ENCODE results near the gene MARCHF6. TPM values are rescaled to one million over a fixed set of nuclear protein-coding genes. Genes with fewer than 3 reads are reported as not detected.

MARCHF6 gene
- total and polyA plus RNA-seq, 2 of the 8 experiments (the other 6 are each of a cell fraction or from before 2014, with no cell fraction given): 93.1 to 118 TPM

DNA sequence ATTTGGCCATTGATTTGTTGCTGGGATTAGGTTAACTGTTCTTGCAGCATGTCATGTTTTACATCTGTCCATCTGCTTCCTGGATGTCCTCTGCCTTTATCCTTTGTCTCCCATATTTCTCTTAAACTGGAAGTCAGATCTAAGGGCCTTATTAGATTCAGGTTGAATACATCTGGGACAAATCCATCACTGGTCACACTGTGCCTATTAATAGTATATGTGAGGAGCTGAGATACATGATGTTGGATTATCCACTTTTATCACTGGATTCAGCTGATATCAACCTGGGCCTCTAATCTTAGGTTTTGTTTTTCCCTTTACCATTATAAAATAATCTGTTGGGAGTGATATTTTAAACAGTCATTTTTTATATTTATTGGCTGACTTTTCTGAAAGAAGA lies 46.3 kb downstream of the MARCHF6 start:
- H4K20me1 ChIP-seq (replicated peaks in 1 of 2; ENCODE audit: control insufficient read depth in 1 of 2, insufficient read depth in 2 of 2, low read length in 2 of 2): peaks cover 0 to 2% of the 10 kb centered on the region in 2 experiments
- no peak overlapping the region for H2AFZ ChIP-seq (ENCODE audit: low read length)
- no peak overlapping the region for H3K18ac ChIP-seq (ENCODE audit: extremely low read depth, low read length)
- H3K27me3 ChIP-seq (replicated peaks in 1 of 4; ENCODE audit: control insufficient read depth in 3 of 4, extremely low read depth in 1 of 4, insufficient read depth in 3 of 4, low read length in 3 of 4): no peaks in the 10 kb centered on the region
- no peak overlapping the region for H3K23ac ChIP-seq (ENCODE audit: insufficient read length)
- CTCF ChIA-PET (ENCODE audit: partially characterized antibody): no interaction called here
- H2BK5ac ChIP-seq (ENCODE audit: low read depth, low read length): no peak overlapping the region
- H3K4me3 ChIP-seq (ENCODE audit: extremely low read depth in 1 of 4, insufficient read depth in 2 of 4, low read depth in 3 of 4, low read length in 4 of 4): no peak overlapping the region
- no peak overlapping the region for H2BK12ac ChIP-seq (ENCODE audit: low read depth, low read length)
- no peak overlapping the region for H2BK15ac ChIP-seq (ENCODE audit: low read length)
- H3K14ac ChIP-seq (ENCODE audit: insufficient read length): no peak overlapping the region
- H3K4me1 ChIP-seq (replicated peaks in 1 of 4; ENCODE audit: control insufficient read depth in 3 of 4, insufficient read depth in 4 of 4, low read length in 3 of 4): no peaks in the 10 kb centered on the region
- DNase-seq (ENCODE audit: low read depth in 1 of 2, low spot score in 2 of 2) (no peak), FAIRE-seq (no peak)
- H3K79me1 ChIP-seq (ENCODE audit: low read depth, low read length): no peaks in the 10 kb centered on the region
- POLR2A ChIA-PET (ENCODE audit: partially characterized antibody): no interaction called here
- H3K23me2 ChIP-seq (ENCODE audit: low read depth, low read length): no peaks in the 10 kb centered on the region
- no peak overlapping the region for H2BK120ac ChIP-seq (replicated peaks; ENCODE audit: low read depth, low read length)
- H3K4me2 ChIP-seq (ENCODE audit: insufficient read depth in 1 of 2, low read depth in 2 of 2, low read length in 2 of 2): no peak overlapping the region
- no peak overlapping the region for H3K56ac ChIP-seq (replicated peaks; ENCODE audit: insufficient read length, low read depth, low read length)
- H3K9me3 ChIP-seq (ENCODE audit: insufficient read depth in 2 of 2, low read depth in 1 of 2, low read length in 1 of 2): no peaks in the 10 kb centered on the region
- no peaks in the 10 kb centered on the region for H3K79me2 ChIP-seq (ENCODE audit: control insufficient read depth in 1 of 2, insufficient read depth in 2 of 2, low read length in 2 of 2)
- H3K9ac ChIP-seq (replicated peaks in 1 of 4; ENCODE audit: extremely low read depth in 1 of 4, low read depth in 3 of 4, low read length in 3 of 4): no peak overlapping the region
- no peak for TF ChIP-seq JUN (IDR thresholded peaks at IDR 0.05; ENCODE audit: low read depth, low read length)
- no peak for TF ChIP-seq SP4 (IDR thresholded peaks at IDR 0.05; ENCODE audit: low read length)
- no peak for TF ChIP-seq KDM1A (IDR thresholded peaks at IDR 0.05; ENCODE audit: borderline replicate concordance, low read length)
- TF ChIP-seq, protein P1, sequence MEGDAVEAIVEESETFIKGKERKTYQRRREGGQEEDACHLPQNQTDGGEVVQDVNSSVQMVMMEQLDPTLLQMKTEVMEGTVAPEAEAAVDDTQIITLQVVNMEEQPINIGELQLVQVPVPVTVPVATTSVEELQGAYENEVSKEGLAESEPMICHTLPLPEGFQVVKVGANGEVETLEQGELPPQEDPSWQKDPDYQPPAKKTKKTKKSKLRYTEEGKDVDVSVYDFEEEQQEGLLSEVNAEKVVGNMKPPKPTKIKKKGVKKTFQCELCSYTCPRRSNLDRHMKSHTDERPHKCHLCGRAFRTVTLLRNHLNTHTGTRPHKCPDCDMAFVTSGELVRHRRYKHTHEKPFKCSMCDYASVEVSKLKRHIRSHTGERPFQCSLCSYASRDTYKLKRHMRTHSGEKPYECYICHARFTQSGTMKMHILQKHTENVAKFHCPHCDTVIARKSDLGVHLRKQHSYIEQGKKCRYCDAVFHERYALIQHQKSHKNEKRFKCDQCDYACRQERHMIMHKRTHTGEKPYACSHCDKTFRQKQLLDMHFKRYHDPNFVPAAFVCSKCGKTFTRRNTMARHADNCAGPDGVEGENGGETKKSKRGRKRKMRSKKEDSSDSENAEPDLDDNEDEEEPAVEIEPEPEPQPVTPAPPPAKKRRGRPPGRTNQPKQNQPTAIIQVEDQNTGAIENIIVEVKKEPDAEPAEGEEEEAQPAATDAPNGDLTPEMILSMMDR (IDR thresholded peaks at IDR 0.05; ENCODE audit: control extremely low read depth in 1 of 3, insufficient read depth in 1 of 3, low read depth in 1 of 3, low read length in 3 of 3): no peak
- no peak for TF ChIP-seq ZNF274 (IDR thresholded peaks at IDR 0.05; ENCODE audit: borderline replicate concordance, extremely low read depth, low read length)
- no peak for TF ChIP-seq CBX8 (IDR thresholded peaks at IDR 0.05; ENCODE audit: borderline replicate concordance, low read depth, low read length)
- TF ChIP-seq, protein P2, sequence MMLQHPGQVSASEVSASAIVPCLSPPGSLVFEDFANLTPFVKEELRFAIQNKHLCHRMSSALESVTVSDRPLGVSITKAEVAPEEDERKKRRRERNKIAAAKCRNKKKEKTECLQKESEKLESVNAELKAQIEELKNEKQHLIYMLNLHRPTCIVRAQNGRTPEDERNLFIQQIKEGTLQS (IDR thresholded peaks at IDR 0.05; ENCODE audit: insufficient read depth, low read depth, low read length): no peak
- no peak for TF ChIP-seq JUND (IDR thresholded peaks at IDR 0.05; ENCODE audit: low read length)
- no peak for TF ChIP-seq CHD1 (IDR thresholded peaks at IDR 0.05; ENCODE audit: low read depth, low read length)
- H4K91ac ChIP-seq (replicated peaks; ENCODE audit: insufficient read length, low read length): no peak overlapping the region
- peaks cover 2 to 52% (median 26%) of the 10 kb centered on the region in 4 experiments for H3K36me3 ChIP-seq (ENCODE audit: control insufficient read depth in 2 of 4, insufficient read depth in 4 of 4, low read length in 3 of 4)
- H2BK20ac ChIP-seq (ENCODE audit: low read length): no peak overlapping the region
- no peak overlapping the region for H4K8ac ChIP-seq (ENCODE audit: extremely low read depth, insufficient read depth, low read length)
- H2AK5ac ChIP-seq (ENCODE audit: low read depth, low read length): no peak overlapping the region
- H3K27ac ChIP-seq (ENCODE audit: low read depth, low read length): no peak overlapping the region
- H4K5ac ChIP-seq (ENCODE audit: insufficient read length, low read depth, low read length): no peak overlapping the region
- H3K4ac ChIP-seq (replicated peaks; ENCODE audit: insufficient read length, low read depth, low read length): no peak overlapping the region

Data from H1 (cell line).